Occipital lobe (tissue), 2 donors: ENCODE results near the gene FBXW7. TPM values are rescaled to one million over a fixed set of nuclear protein-coding genes. Genes with fewer than 3 reads are reported as not detected.

ENCODE experiments used
- DNase-seq: peaks from one replicate; lab custom pipeline; 2025; lab: John Stamatoyannopoulos, UW
- total RNA-seq: library from RNA; depleted of rRNA; stranded (reverse); fragments of >200 nt; gene quantifications from one replicate; pipeline ENCODE4 v1.2.3, GENCODE V29; 2014

Gene FBXW7
- total RNA-seq, 1 donor from 2014 or later = 285 TPM

DNA sequence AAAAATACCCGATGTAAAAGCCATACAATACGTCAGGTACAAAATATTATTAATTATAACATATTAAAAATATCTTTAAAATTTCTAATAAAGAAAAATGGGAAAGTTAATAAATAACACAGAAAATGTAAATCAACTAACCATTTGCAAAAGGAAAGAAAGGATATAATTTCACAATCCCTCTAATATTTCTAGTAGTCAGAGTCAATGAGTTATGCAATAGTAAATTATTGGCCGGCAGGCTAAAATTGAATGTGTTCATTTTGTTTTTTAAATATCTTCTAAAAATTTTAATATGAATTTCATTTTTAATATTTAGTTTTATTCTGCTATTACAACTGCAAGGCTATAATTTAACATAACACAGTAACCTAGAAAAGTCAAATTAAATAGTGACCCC lies 155.7 kb downstream of the FBXW7 start:
- no peak for DNase-seq

DNA sequence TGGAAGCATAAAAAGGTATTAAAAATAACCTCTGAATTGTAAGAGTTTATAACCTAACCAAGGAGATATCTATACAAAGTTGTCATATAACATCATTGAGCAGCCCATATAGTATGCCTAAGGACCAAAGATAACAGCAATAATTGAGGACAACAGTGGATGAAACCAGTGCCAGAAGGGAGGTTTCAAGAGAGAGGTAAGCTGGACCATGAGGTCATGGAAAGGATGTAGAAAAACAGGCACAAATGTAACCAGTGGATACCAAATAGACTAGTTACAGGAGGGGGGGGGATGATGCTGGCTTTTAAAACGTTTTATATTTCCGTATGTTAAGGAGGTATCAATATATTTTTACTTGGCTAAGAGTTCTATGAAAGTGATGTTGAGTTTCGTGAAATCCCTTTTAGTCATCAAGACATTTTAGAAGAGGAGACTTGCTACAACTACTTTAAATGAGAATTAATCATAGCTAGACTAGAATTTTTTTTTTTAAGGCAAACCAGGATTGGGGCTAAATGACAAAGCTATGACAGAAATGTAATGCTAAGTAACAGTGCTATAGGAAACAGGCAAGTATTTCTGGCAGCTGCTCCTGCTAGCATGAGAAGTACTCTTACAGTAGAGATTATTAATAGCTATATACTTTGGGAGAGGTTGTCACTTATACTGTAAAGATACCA lies 161.1 kb downstream of the FBXW7 start:
- DNase-seq = no peak

DNA sequence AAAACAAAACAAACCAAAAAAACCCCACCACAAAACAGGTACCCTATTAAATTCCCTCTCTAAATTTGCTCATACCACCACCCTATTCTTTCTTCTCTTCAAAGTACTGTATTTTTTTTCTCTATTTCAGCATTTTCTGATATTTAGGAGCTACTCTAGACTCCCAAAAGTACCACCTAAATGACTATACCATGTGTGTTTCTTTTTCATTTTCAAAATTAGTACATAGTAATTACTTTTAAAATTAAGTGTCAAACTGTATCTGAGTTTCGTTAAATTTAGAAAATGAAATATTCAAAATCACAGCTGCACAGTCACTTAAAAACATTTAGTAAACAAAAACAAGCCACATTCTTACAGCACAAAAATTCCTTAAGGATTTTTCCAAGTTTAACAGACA lies 161.7 kb downstream of the FBXW7 start:
- no peak for DNase-seq

DNA sequence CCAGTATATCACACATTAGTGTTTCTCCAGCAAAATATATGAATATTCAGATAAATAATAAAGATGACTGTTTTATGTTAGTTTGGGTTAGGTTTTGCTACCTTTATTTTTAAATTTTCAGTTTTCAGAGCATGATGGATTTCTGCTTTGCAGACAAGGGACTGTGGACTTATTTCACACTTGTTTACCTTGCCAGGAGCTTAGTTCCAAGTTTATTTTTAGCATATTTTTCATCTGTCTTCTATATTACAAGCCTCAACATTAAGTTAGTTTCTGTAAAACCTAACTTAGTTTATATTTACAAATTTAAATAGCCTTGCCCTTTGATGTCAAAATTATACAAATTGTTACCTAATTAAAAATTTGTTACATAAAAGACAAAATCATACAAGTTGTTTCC lies 163.4 kb downstream of the FBXW7 start:
- DNase-seq = no peak

DNA sequence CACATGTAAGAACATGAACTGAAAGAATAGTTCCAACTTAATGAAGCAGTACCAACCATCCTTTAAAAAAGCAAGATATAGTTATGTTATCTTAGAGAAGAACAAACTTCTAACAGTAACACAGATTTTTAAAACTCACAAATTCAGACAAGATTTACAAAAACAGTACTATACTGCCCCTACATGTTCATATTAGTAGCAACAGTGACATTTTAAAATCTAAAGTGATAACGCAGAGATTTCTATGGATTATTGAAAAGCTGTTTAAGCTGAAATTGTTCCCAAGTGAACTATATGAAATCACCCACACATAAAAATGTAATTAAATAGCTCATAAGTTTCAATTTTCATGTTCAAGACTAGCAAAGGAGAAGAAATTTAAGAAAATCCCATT lies 166.0 kb downstream of the FBXW7 start:
- no peak for DNase-seq

DNA sequence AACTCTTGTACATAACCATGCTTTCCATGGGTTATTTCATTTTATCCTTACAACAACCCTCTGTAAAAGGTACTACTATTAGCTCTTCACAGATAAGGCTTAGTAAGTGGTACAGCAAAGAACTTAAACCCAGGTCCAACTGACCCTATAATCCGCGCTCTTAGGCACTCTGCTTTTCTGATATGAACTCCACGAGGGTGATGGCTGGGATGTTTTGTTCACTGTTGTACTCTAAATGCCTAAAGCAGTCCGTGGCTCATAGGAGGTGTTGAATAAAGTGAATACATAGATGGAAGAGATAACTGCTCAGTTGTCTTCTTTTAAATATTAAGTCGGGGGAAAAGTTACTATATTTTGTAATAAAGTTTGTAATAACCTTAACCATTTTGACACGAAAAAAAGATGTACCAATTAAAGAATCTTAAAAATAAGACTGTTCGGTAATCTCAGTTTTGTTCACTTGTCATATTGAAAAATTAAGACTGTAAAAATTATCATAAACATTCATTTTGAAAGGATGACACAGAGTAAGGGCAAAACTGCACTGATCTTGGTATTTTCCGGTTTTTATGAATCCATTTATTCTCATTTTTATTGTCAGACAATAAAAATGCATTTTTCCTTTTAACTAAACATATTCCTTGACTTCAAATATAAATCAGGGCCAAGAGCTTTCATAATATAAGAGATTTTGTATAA lies 166.5 kb downstream of the FBXW7 start:
- DNase-seq = peak; percentile 2

DNA sequence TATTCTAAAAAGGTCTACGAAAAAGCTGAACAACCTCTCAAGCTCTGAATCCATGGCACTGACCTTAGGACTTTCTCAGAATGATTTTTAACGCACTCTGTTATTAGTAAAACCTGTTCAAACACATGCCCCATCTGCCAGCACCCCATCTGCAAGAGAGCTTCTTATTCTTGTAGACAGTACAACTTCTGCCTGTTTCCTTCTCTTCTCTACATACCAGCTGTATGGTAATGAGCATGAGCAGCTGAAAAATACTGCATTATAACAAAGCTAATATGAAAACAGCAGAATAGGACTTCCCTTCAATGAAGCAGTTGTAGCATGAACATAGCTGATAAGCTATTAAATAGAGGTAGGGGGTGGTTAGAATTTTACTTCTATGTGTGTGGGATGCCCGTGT lies 167.9 kb downstream of the FBXW7 start:
- no peak for DNase-seq

DNA sequence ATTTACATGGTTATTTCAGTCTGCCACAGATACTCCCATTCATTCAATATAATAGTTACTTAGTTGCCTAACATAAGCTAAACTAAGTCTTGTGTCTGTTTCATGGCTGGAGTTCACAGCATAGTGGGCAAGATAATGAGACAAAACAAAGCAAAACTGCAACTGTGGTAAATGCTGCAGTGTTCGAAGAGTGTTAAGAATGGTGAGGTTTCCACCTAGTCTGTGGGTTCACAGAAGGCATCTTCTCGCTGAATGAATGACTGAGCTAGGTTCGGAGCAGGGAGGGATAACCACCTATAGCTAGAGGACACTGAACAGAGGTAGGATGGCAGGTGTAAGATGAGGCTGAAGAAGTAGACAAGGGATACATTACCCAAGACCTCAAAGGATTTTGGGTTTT lies 171.0 kb downstream of the FBXW7 start:
- no peak for DNase-seq

DNA sequence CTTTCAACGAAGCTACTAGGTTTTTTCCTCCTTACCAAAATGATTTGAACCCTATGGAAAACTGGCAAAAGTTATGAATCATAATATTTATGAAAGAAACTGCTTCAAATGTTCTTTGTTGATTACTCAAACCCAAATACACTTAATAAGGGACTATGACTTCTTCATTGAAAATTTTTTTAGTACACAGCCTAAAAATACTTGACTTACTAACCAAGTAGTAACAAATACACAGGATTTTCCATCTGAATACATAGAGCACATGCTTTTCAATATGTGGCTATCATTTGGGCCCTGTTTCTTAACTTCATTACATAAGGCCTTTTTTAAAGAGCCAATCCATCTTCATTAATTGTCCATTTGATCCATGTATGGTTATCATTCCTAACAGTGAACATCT lies 171.5 kb downstream of the FBXW7 start:
- DNase-seq = no peak

DNA sequence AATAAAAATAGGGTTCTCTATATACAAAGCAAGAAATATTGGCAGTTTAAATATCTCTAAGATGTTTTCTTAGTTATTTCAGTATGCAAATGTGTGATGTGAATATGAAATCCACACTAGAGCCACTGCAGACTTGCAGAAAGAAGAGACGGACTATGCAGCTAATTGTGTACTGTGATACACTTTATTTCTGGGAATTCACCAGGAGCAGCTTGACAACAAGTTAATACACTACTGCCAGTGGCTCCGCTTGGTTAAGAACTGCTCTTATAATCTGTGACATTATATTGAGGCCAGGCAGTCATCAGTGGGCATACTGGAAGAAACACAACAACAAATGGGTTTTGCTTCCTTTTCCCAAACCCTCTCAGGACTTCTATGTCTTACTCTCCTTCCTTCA lies 172.0 kb downstream of the FBXW7 start:
- DNase-seq = no peak

DNA sequence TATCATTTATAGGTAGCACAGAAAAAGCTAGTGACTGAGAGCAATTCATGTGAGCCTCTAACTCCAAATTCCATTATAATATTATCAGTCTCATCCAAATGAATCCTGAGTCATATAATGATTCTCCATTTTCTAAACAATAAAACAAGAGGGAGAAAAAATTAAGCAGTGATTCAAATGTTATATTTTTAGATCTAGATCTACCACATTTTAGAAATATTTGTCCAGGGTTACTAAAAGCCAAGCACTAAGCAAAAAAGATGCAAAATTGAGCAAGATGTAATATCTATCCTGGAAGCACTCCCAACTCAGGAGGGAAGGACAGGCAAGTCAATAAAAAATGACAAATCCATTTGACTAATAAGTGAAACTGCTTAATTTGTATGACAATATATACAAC lies 172.8 kb downstream of the FBXW7 start:
- no peak for DNase-seq

DNA sequence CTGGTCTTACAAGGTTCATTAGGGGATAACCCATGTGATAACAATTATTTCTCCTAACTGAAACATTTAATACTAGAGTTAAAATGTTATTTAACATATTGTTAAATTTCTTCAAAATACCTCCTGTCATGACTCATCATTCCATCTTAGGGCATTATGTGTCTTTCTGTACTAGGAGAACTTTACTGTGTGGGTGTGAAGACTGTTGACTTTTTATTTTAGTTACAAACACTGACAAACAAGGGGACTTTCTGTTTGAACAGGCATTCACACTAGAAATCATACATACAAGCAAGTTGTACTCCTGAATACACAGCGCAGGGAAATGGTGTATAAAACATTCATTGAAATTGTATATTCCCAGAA lies 175.9 kb downstream of the FBXW7 start:
- DNase-seq = no peak

DNA sequence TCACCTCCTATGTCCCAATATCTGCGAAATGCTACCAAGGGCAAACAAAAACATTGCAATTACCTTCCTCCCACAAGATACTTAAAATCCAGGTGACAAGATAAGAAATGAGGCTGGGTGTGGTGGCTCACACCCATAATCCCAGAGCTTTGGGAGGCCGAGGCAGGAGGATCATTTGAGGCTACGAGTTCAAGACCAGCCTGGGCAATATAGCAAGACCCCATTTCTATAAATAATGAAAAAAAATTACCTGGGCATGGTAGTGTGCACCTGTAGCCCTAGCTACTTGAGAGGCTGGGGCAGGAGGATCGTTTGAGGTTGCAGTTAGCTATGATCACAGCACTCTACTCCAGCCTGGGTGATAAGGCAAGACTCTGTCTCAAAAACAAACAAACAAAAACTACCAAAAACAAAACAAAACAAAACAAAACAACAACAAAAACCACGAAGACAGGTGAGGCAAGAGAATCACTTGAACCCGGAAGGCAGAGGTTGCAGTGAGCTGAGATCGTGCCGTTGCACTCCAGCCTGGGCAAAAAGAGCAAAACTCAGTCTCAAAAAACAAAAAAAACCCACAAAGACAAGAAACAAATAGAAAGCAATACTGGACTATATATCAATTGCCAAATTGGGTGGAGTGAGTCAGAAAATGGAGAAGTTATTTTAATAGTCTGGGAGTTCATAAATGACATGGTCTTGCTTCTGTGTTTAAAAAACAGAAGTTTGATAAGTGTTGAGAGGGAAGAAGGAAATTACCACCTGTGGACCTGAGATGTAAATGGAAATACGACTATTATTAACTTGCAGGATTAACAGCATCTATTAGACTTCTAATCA lies 176.5 kb downstream of the FBXW7 start:
- no peak for DNase-seq

DNA sequence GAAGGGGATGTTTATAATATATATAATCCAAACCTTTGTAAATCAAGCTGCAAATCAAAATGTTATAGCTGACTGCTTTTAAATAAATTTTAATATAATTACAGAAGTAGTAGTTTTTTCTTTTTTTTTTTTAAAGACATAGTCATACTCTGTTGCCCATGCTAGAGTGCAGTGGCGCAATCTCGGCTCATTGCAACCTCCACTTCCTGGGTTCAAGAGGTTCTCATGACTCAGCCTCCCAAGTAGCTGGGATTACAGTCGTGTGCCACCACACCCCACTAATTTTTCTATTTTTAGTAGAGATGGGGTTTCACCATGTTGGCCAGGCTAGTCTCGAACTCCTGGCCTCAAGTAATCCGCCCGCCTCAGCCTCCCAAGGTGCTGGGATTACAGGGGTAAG lies 178.7 kb downstream of the FBXW7 start:
- no peak for DNase-seq

DNA sequence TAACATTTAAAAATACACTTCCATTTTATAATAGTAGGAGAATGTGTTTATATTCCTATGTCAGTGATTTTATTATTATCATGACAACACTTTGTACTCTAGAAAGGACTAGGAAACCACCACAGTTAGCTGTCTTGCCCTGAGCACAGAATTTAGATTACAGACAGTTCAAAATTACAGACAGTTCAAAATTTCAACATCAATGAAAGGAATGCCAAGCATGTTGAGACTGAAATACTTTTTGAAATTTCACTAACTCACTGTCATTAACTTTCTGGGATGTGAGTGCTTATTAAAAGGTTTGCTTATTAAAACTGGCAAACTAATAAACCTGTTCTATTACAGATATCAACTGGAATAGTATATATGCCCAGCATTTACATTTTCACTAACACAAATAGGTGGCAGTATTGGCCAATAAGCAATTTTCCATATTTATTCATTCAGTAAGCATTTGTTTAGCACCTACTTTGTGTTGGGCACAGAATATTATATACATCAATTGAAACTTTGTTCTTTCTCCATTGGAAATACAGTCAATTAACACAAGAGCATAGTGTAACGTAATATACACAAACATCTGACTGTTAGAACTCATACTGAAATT lies 179.4 kb downstream of the FBXW7 start:
- no peak for DNase-seq

DNA sequence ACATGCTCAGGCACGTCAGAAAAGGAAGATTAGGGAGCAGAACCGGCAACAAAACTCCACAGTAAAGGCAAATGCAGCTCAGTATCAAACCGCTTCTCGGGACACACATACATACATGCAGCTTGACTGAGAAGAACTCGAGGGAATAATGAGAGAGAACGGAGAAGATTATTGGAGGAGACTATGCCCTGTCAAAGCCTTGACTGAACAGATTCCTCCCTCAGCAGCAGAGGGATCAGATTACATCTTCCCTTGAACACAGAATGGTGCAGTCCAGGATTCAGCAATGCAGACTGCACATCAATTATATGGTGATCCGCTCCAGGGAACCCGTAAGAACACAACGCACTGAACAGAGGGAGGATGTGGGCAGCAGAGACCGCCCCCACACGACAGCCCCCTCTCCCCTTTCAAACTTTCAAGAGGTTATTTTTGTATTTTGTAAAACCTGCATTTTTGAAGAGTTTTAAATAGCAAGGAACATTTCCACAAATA lies 183.2 kb downstream of the FBXW7 start:
- DNase-seq = peak; percentile 67

DNA sequence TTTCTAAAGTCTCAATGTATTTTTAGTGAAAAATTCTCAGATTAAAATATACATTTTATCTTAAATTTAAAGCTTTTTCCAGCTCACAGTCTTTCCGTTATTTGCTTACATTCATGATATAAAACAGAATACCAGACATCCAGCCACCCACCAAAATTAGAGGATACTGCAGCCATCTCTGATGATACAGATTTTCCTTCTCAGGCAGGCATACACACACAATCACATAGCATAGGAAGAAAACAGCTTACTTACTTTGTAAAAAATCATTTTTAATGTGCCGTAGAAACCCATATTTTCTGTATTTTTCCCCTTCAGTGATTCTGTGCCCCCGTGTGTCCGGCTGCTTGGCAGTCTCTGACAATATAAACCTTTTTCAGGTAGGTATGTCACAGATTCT lies 183.7 kb downstream of the FBXW7 start:
- no peak for DNase-seq

DNA sequence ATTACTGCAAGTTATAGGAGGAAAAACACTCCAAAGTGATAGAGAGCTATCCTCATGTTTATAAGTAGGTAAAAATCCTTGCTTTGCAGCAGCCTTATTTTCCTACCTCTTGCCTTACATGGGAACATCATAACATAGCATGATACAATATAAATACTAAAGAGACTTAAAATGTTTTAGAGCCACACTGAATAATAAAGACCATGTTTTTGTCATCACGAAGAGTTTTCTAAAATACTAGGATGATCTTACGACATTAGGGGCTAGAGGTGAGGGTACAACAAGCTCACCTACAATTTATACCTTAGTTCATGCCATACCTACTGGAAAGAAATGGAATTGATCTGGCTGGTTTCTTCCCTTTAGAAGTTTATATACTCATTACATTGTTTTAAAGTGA lies 184.8 kb downstream of the FBXW7 start:
- no peak for DNase-seq

DNA sequence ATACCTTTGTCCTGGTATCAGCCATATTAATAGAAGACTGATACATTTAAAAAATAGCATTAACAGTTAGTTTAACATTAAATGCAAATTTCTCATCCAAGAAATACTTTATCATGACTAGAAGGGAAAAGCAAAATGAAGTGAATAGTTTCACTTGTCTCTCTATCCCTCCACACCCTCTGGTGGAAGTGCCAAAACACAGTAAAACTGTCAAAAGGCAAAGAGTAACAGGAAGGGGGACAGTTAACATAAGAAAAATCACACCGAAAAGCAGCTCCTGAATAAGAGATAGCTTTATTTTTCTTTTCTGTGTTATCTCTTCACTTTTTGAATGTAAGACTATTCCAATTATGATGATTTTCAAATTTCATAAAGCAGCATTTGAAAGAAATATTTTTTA lies 187.2 kb downstream of the FBXW7 start:
- DNase-seq = no peak

DNA sequence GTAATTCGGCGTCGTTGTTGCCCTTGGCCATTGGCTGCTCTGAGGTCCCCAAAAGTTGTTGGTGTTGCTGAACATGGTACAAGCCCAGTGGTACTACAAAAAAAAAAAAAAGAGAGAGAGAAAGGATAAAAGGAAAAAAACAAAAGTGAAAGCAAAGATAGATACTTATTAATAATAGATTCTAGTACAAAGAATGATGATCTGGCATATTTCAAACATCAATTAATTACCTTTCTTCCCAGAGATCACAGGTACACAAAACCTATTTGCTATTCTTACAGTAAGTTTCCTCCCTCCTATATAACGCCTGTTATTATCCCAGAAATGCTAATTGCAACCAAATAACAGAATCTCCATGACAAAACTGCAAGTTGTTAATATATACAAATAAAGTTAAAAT lies 188.9 kb downstream of the FBXW7 start:
- no peak for DNase-seq

DNA sequence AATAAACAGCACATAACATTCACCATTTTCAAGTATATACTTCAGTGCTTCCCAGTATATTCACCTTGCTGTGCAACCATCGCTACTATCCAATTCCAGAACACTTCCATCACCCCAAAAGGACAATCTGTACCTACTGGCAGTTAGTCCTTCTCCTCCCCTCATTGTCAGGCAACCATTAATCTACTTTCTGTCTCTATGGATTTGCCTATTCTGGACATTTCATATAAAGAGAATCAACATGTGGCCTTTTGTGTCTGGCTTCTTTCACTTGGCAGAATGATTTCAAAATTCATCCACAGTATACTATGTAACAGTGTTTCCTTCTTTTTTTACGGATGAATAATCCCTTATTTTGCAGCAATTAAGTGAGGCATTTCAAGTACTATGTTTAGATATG lies 189.4 kb downstream of the FBXW7 start:
- DNase-seq = no peak

DNA sequence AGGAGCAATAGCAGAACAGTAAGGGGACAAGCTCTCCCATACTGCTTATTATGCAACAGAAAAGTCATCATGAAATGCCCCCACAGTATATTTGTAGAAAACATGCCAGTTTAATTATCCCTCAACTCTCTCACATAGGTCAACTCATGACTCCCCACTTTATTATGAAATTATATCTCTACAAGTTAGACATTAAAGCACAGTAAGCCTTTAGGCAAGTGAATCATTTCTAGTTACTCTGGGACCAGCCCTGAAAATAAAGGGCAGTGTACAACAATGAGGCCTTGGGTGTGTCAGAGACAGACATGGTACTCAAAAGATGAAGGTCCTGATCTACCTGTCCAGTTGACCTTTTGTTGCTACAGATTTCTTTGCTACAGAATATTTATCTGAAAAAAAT lies 191.9 kb downstream of the FBXW7 start:
- no peak for DNase-seq
